GM12878 (cell line): ENCODE data around the gene SEMA3B. TPM values are rescaled to one million over a fixed set of nuclear protein-coding genes. Genes with fewer than 3 reads are reported as not detected.

Experiments
- ATAC-seq: fragments of 200-7000 bp; cut with Tn5 transposase; 3 replicates; pipeline ENCODE4 v1.9.1; 2020; ENCODE audit warnings: mild to moderate bottlenecking, moderate library complexity
- BruUV-seq: library from RNA; stranded (reverse); fragments of 400-500 nt; replicated peaks from 2 replicates; lab custom pipeline; 2021; lab: Mats Ljungman, UMichigan
- CTCF ChIA-PET: fragments of 300-600 bp; sonication (Branson Sonifier 250); formaldehyde crosslinking; extraction: SDS; loops from one replicate; lab custom pipeline; 2021; ENCODE audit warnings: inconsistent platforms; lab: Yijun Ruan, JAX
- POLR2A ChIA-PET: fragments of 350-600 bp; formaldehyde crosslinking; extraction: SDS; loops from one replicate; lab custom pipeline; 2021; ENCODE audit warnings: inconsistent platforms; lab: Charles Lee
- RAD21 ChIA-PET: fragments of 300-600 bp; sonication (Branson Sonifier 250); formaldehyde crosslinking; loops from one replicate; lab custom pipeline; 2023; ENCODE audit warnings: antibody characterized with exemption; ENCODE audit not compliant: unreplicated experiment; lab: Charles Lee
- SMC1A ChIA-PET: fragments of 300-600 bp; sonication (Branson Sonifier 250); formaldehyde crosslinking; loops from one replicate; lab custom pipeline; 2023; ENCODE audit not compliant: unreplicated experiment, uncharacterized antibody; lab: Charles Lee
- DNase-seq: peaks from one replicate; pipeline ENCODE4 v3.0.0-alpha.2; 2011; ENCODE audit warnings: low read depth, low spot score
- FAIRE-seq: peaks from 3 replicates; lab custom pipeline; 2011; peaks lifted over from hg19 to GRCh38; lab: Jason Lieb, UNC
- H2AFZ ChIP-seq: 2 replicates; pipeline ENCODE4 v1.6.0; 2011; ENCODE audit warnings: low read depth, low read length, control low read depth; ENCODE audit not compliant: control insufficient read depth
- H3K27ac ChIP-seq: 2 replicates; pipeline ENCODE4 v1.5.1; 2011; ENCODE audit warnings: control low read depth; ENCODE audit not compliant: control insufficient read depth, insufficient read depth
- H3K27me3 ChIP-seq, 2 experiments: replicated peaks in 1 of 2; 2 replicates each; pipeline versions ENCODE4 v1.6.0 to v1.6.1; 2011; ENCODE audit warnings: low read length in 1 of 2; ENCODE audit not compliant: control insufficient read depth in 2 of 2, insufficient read depth in 2 of 2
- H3K36me3 ChIP-seq, 2 experiments: 2 replicates each; pipeline ENCODE4 v1.5.1; 2011; ENCODE audit warnings: low read length in 1 of 2; ENCODE audit not compliant: control insufficient read depth in 2 of 2, insufficient read depth in 2 of 2
- H3K4me1 ChIP-seq: 2 replicates; pipeline ENCODE4 v1.6.1; 2011; ENCODE audit warnings: mild to moderate bottlenecking, low read length, moderate library complexity, mixed read lengths; ENCODE audit not compliant: control insufficient read depth, insufficient read depth
- H3K4me2 ChIP-seq: 2 replicates; pipeline ENCODE4 v1.6.0; 2011; ENCODE audit warnings: control low read depth; ENCODE audit not compliant: control insufficient read depth, insufficient read depth
- H3K4me3 ChIP-seq: fragments of 200-600 bp; sonication (generic); 2 replicates; pipeline ENCODE4 v1.5.1; 2016
- H3K79me2 ChIP-seq: 2 replicates; pipeline ENCODE4 v1.6.0; 2011; ENCODE audit warnings: low read length; ENCODE audit not compliant: control insufficient read depth, insufficient read depth
- H3K9ac ChIP-seq: 2 replicates; pipeline ENCODE4 v1.8.0; 2011; ENCODE audit warnings: low read length, control low read depth, mixed read lengths; ENCODE audit not compliant: control insufficient read depth, insufficient read depth
- H3K9me3 ChIP-seq: replicated peaks from 3 replicates; pipeline ENCODE4 v1.5.1; 2011; ENCODE audit warnings: mild to moderate bottlenecking, low read length; ENCODE audit not compliant: control insufficient read depth, insufficient read depth
- H4K20me1 ChIP-seq: 2 replicates; pipeline ENCODE4 v1.6.0; 2011; ENCODE audit not compliant: control insufficient read depth, insufficient read depth
- WGBS: methylation state at CpG from one replicate; pipeline ENCODE4 v1.1.6; 2016; ENCODE audit warnings: low lambda C conversion rate; ENCODE audit not compliant: insufficient replicate concordance, insufficient coverage; ENCODE audit errors: missing lambda C conversion rate; 5-methylcytosine and 5-hydroxymethylcytosine counted together
- in situ Hi-C: fragments of 300-500 bp; cut with MboI; formaldehyde crosslinking; loops from 9 replicates; pipeline ENCODE4 v1.14.3; 2018; ENCODE audit warnings: mixed read lengths
- intact Hi-C: fragments of 100-400 bp; cut with micrococcal nuclease; formaldehyde crosslinking; loops from one replicate; pipeline ENCODE4 v1.14.2; 2022; ENCODE audit not compliant: unreplicated experiment
- polyA plus RNA-seq, 11 experiments: library from polyadenylated mRNA; depleted of rRNA in 4 of 11; unstranded in 6 of 11; stranded (reverse) in 5 of 11; fragments of >200 nt; fragmentation: Nextera tagmentation in 4 of 11; fragmentation: Illumina TruSeq in 1 of 11; extraction: Ambion mirVana in 4 of 11; extraction: Trizol in 1 of 11; gene quantifications; 1 replicate in 1 of 11; 2 replicates in 10 of 11; pipeline versions ENCODE4 v1.2.1 to v1.2.3, GENCODE V29; 2011 to 2016; ENCODE audit warnings: inconsistent platforms in 2 of 11, missing spikeins in 2 of 11, low read depth in 1 of 11
- total RNA-seq, 4 experiments: library from RNA; depleted of rRNA in 3 of 4; stranded (reverse); fragments of >200 nt in 3 of 4; fragmentation: Illumina TruSeq in 1 of 4; extraction: Trizol in 1 of 4; gene quantifications; 2 replicates each; pipeline versions ENCODE4 v1.2.1 to v1.2.3, GENCODE V29; 2013 to 2021
- TF ChIP-seq, protein P1 (sequence below): fragments of 150-350 bp; IDR thresholded peaks from 2 replicates; pipeline ENCODE4 v1.6.1; 2016; ENCODE audit warnings: low read depth, low read length

Gene SEMA3B
- total and polyA plus RNA-seq, 10 of the 15 experiments (the other 5 are each of a cell fraction or from before 2014, with no cell fraction given), result 0.06 to 0.59 (median 0.14) TPM; not detected in 2

DNA sequence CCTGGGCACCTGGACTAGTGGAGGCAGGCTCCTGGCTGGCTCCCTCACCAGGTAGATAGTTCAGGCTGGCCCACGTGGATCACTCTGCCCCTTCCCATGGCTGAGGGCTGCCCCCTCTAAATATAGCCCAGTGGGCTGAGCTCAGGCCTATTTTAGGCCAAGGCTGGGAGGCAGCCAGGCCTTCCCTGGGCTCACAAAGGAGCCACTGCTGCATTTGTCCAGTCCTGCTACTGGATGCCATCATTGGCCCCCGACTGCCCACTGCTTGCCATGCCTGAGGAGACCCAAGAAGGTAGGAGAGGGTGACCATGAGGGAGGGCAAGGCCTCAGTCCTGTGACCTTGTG, 9.9 kb downstream of the SEMA3B start, which contains the start of gene LSMEM2:
Gene LSMEM2, plus strand, starts transcription at position 208 of the 345 bp plus-strand sequence. Its CDS starts 27 bp downstream, at position 235.
- no peaks in the 10 kb centered on the region for H3K79me2 ChIP-seq
- RAD21 ChIA-PET, result interaction anchor here (0.5 to 0.7 kb wide), 2 partner anchors 46 to 464 kb away, joined by 3 read pairs; no protein-coding TSS in a partner anchor
- TF ChIP-seq, protein P1, sequence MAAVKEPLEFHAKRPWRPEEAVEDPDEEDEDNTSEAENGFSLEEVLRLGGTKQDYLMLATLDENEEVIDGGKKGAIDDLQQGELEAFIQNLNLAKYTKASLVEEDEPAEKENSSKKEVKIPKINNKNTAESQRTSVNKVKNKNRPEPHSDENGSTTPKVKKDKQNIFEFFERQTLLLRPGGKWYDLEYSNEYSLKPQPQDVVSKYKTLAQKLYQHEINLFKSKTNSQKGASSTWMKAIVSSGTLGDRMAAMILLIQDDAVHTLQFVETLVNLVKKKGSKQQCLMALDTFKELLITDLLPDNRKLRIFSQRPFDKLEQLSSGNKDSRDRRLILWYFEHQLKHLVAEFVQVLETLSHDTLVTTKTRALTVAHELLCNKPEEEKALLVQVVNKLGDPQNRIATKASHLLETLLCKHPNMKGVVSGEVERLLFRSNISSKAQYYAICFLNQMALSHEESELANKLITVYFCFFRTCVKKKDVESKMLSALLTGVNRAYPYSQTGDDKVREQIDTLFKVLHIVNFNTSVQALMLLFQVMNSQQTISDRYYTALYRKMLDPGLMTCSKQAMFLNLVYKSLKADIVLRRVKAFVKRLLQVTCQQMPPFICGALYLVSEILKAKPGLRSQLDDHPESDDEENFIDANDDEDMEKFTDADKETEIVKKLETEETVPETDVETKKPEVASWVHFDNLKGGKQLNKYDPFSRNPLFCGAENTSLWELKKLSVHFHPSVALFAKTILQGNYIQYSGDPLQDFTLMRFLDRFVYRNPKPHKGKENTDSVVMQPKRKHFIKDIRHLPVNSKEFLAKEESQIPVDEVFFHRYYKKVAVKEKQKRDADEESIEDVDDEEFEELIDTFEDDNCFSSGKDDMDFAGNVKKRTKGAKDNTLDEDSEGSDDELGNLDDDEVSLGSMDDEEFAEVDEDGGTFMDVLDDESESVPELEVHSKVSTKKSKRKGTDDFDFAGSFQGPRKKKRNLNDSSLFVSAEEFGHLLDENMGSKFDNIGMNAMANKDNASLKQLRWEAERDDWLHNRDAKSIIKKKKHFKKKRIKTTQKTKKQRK, result no peak
- TF ChIP-seq, all 136 proteins: peak for 0
- in situ Hi-C loops (no loop called here), intact Hi-C loops (no loop called here)
- no peaks in the 10 kb centered on the region for H4K20me1 ChIP-seq
- H3K4me1 ChIP-seq, result no peaks in the 10 kb centered on the region
- ATAC-seq (no peak), FAIRE-seq (no peak), DNase-seq (no peak)
- no peak within 1 kb of the TSS for H2AFZ ChIP-seq
- no peak within 1 kb of the TSS for H3K4me2 ChIP-seq
- H3K9me3 ChIP-seq, result no peaks in the 10 kb centered on the region
- H3K27ac ChIP-seq, result no peak within 1 kb of the TSS
- ChIA-PET CTCF (interaction anchor here (1.8 to 2.4 kb wide), 2 partner anchors 46 to 87 kb away, joined by 6 to 7 read pairs; partner anchors contain the start of gene GNAT1), SMC1A (interaction anchor here (1.3 kb wide), 1 partner anchor 84 kb away, joined by 5 read pairs; no protein-coding TSS in a partner anchor), POLR2A (interaction anchor here (0.6 to 1.1 kb wide), 2 partner anchors 18 to 888 kb away, joined by 4 to 5 read pairs; no protein-coding TSS in a partner anchor)
- no peaks in the 10 kb centered on the region for H3K36me3 ChIP-seq
- H3K4me3 ChIP-seq, result no peak within 1 kb of the TSS
- H3K27me3 ChIP-seq, result peaks cover 7 to 8% of the 10 kb centered on the region in 2 experiments; a peak in 3 of 4 replicates
- no TSS peak for BruUV-seq
- WGBS, result 14% methylated on average over 2 of the region's 2 CpGs
- H3K9ac ChIP-seq, result no peak within 1 kb of the TSS
